SK-N-SH treated with all-trans-retinoic acid at 6 μM for 48 hours (cell line): Measurements from ENCODE around the gene COA5.

Experiments
- ATAC-seq: fragments of 200-7000 bp; cut with Tn5 transposase; 3 replicates; pipeline ENCODE4 v1.9.1; 2020; ENCODE audit warnings: mild to moderate bottlenecking, moderate library complexity
- CSDC2 ChIP-seq: fragments of 250-450 bp; sonication (Bioruptor Pico); IDR thresholded peaks from 2 replicates; pipeline ENCODE4 v1.5.0; 2020; ENCODE audit warnings: mild to moderate bottlenecking, moderate library complexity
- ESRRG ChIP-seq: fragments of 250-450 bp; sonication (Bioruptor Pico); IDR thresholded peaks from 2 replicates; pipeline ENCODE4 v1.6.1; 2021; ENCODE audit warnings: mild to moderate bottlenecking
- GLIS3 ChIP-seq: fragments of 250-450 bp; sonication (Bioruptor Pico); IDR thresholded peaks from 2 replicates; pipeline ENCODE4 v1.5.0; 2020; ENCODE audit warnings: mild to moderate bottlenecking, moderate library complexity
- ISL1 ChIP-seq: fragments of 250-450 bp; sonication (Bioruptor Pico); IDR thresholded peaks from 2 replicates; pipeline ENCODE4 v2.1.2; 2022; ENCODE audit warnings: mild to moderate bottlenecking, moderate library complexity
- OSR1 ChIP-seq: fragments of 250-450 bp; sonication (Bioruptor Pico); IDR thresholded peaks from 2 replicates; pipeline ENCODE4 v1.8.0; 2022; ENCODE audit warnings: moderate library complexity, mild to moderate bottlenecking, inconsistent platforms
- PATZ1 ChIP-seq: fragments of 250-450 bp; sonication (Bioruptor Pico); IDR thresholded peaks from 2 replicates; pipeline ENCODE4 v1.8.0; 2020; ENCODE audit warnings: mild to moderate bottlenecking, moderate library complexity, borderline replicate concordance
- POU6F1 ChIP-seq: fragments of 250-450 bp; sonication (Bioruptor Pico); IDR thresholded peaks from 2 replicates; pipeline ENCODE4 v1.8.0; 2021; ENCODE audit warnings: low read depth, mild to moderate bottlenecking, moderate library complexity, borderline replicate concordance
- PPARA ChIP-seq: fragments of 250-450 bp; sonication (Bioruptor Pico); IDR thresholded peaks from 2 replicates; pipeline ENCODE4 v1.5.0; 2020; ENCODE audit warnings: mild to moderate bottlenecking, borderline replicate concordance
- RARB ChIP-seq: fragments of 250-450 bp; sonication (Bioruptor Pico); IDR thresholded peaks from 2 replicates; pipeline ENCODE4 v1.8.0; 2021; ENCODE audit warnings: mild to moderate bottlenecking, moderate library complexity
- SNAI2 ChIP-seq: fragments of 250-450 bp; sonication (Bioruptor Pico); IDR thresholded peaks from 2 replicates; pipeline ENCODE4 v1.5.0; 2020; ENCODE audit warnings: mild to moderate bottlenecking, moderate library complexity
- TCF4 ChIP-seq: fragments of 250-450 bp; sonication (Bioruptor Pico); IDR thresholded peaks from 2 replicates; pipeline ENCODE4 v1.8.0; 2021; ENCODE audit warnings: mild to moderate bottlenecking, moderate library complexity, borderline replicate concordance
- TOX ChIP-seq: fragments of 250-450 bp; sonication (Bioruptor Pico); IDR thresholded peaks from 2 replicates; pipeline ENCODE4 v1.8.0; 2021; ENCODE audit warnings: mild to moderate bottlenecking, moderate library complexity, borderline replicate concordance
- TSHZ2 ChIP-seq: fragments of 250-450 bp; sonication (Bioruptor Pico); IDR thresholded peaks from 2 replicates; pipeline ENCODE4 v1.5.0; 2020; ENCODE audit warnings: mild to moderate bottlenecking, moderate library complexity
- ZFP3 ChIP-seq: fragments of 250-450 bp; sonication (Bioruptor Pico); IDR thresholded peaks from 2 replicates; pipeline ENCODE4 v1.5.0; 2020; ENCODE audit warnings: mild to moderate bottlenecking, moderate library complexity
- ZFP30 ChIP-seq: fragments of 450-650 bp; formaldehyde crosslinking; IDR thresholded peaks from 2 replicates; pipeline ENCODE4 v1.5.0; 2022; ENCODE audit warnings: mild to moderate bottlenecking, moderate library complexity
- ZNF565 ChIP-seq: fragments of 450-650 bp; formaldehyde crosslinking; conservative IDR thresholded peaks from 2 replicates; pipeline ENCODE4 v1.5.0; 2020; ENCODE audit warnings: low read depth, mild to moderate bottlenecking, moderate library complexity
- ZNF70 ChIP-seq: fragments of 450-650 bp; formaldehyde crosslinking; IDR thresholded peaks from 2 replicates; pipeline ENCODE4 v1.5.0; 2020; ENCODE audit warnings: mild to moderate bottlenecking, moderate library complexity
- ZNF8 ChIP-seq: fragments of 450-650 bp; formaldehyde crosslinking; IDR thresholded peaks from 2 replicates; pipeline ENCODE4 v1.5.0; 2020; ENCODE audit warnings: mild to moderate bottlenecking, moderate library complexity
- TF ChIP-seq, protein P1 (sequence below): fragments of 250-450 bp; sonication (Bioruptor Pico); IDR thresholded peaks from 2 replicates; pipeline ENCODE4 v1.5.1; 2021; ENCODE audit warnings: mild to moderate bottlenecking, moderate library complexity
- TF ChIP-seq, protein P2 (sequence below): fragments of 250-450 bp; sonication (Bioruptor Pico); IDR thresholded peaks from 2 replicates; pipeline ENCODE4 v1.5.1; 2020; ENCODE audit warnings: low read depth, mild to moderate bottlenecking, moderate library complexity

The COA5 gene

DNA sequence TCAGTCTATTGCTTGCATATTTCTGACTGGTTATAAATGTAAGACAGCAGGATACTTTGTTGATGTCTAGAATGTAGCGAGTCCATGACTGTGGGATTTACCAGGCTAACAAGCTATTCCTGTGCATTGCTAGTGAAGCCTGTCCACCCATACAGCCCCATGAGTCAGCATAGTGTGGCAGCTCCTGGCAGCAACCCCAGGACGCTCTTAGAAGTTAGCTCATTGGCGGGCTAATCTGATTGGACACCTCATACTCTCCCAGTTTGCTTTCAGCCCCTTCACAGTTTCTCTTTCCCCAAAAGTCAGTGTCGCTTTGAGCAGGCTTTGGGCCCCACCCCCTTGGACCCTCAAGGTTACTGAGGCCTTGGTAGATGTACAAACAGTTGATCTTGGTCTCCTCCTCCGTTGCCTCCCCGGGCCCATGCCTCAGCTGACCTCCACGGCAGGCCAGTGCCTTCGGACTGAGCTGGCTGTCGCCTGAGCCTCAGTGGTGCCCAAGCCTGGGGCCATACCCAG is 48.0 kb downstream of the COA5 start:
- TF ChIP-seq PPARA (CRISPR knock-in tag), result no peak
- no peak for TF ChIP-seq TOX
- TF ChIP-seq POU6F1 (CRISPR knock-in tag), result no peak
- no peak for TF ChIP-seq GLIS3 (CRISPR knock-in tag)
- no peak for TF ChIP-seq ESRRG
- no peak for TF ChIP-seq OSR1 (CRISPR knock-in tag)
- ATAC-seq, result peak; percentile 97

GRCh38 chr2:98559581-98559980 is 48.7 kb downstream of the COA5 start:
- no peak for TF ChIP-seq ZNF70
- TF ChIP-seq TCF4 (CRISPR knock-in tag), result no peak
- no peak for TF ChIP-seq CSDC2 (CRISPR knock-in tag)
- TF ChIP-seq, all 23 proteins: peak for 0

DNA sequence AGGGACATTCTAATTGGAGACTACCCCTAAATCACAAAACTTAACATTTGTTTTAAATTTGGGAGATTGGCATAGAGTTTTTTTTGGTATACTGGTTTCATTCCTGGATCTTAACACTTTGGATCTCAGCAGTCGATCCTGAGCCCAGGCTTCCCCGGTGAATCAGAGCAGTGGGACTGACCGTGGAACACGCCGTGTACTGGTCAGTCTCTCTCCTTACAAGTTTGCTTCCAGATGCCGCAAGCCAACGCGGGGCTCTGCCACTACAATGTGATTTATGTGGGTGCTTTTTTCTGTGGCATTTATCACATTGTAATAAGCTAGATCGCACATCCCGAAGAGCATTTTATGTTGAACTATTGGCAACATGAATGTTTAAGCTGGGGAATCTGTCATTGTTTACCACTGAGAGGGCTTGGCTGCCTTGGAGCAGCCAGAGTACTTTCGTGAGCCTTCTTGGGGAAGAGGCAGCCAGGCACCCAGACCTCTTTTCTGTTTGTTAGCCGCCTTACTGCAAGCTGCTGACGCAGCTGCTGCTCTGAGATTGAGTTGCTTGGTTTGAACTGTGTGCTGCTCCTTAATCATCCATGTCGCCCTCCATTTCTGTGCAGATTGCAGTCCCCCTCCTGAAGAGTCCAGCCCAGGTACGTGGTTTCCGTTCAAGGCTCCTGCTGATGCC is 49.3 kb downstream of the COA5 start:
- TF ChIP-seq OSR1 (CRISPR knock-in tag) (no peak), TCF4 (CRISPR knock-in tag) (no peak), TOX (no peak), PATZ1 (CRISPR knock-in tag) (no peak), ESRRG (no peak), ISL1 (no peak), ZNF8 (no peak), SNAI2 (CRISPR knock-in tag) (no peak), ZFP30 (CRISPR knock-in tag) (no peak)
- TF ChIP-seq, protein P1, sequence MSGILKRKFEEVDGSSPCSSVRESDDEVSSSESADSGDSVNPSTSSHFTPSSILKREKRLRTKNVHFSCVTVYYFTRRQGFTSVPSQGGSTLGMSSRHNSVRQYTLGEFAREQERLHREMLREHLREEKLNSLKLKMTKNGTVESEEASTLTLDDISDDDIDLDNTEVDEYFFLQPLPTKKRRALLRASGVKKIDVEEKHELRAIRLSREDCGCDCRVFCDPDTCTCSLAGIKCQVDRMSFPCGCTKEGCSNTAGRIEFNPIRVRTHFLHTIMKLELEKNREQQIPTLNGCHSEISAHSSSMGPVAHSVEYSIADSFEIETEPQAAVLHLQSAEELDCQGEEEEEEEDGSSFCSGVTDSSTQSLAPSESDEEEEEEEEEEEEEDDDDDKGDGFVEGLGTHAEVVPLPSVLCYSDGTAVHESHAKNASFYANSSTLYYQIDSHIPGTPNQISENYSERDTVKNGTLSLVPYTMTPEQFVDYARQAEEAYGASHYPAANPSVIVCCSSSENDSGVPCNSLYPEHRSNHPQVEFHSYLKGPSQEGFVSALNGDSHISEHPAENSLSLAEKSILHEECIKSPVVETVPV, result no peak
- no peak for ATAC-seq

More at GRCh38 chr2:98559581-98559980, 48.7 kb downstream of the COA5 start:
- no peak for ATAC-seq

- ATAC-seq, result no peak
Observed at GRCh38 chr2:98556344-98557033, 51.8 kb downstream of the COA5 start.

More at GRCh38 chr2:98556344-98557033, 51.8 kb downstream of the COA5 start:
- TF ChIP-seq, protein P2, sequence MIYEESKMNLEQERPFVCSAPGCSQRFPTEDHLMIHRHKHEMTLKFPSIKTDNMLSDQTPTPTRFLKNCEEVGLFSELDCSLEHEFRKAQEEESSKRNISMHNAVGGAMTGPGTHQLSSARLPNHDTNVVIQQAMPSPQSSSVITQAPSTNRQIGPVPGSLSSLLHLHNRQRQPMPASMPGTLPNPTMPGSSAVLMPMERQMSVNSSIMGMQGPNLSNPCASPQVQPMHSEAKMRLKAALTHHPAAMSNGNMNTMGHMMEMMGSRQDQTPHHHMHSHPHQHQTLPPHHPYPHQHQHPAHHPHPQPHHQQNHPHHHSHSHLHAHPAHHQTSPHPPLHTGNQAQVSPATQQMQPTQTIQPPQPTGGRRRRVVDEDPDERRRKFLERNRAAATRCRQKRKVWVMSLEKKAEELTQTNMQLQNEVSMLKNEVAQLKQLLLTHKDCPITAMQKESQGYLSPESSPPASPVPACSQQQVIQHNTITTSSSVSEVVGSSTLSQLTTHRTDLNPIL (CRISPR knock-in tag), result no peak
- TF ChIP-seq TCF4 (CRISPR knock-in tag) (no peak), CSDC2 (CRISPR knock-in tag) (no peak), ESRRG (no peak), TSHZ2 (CRISPR knock-in tag) (no peak), ZNF565 (no peak), ZFP3 (no peak), RARB (CRISPR knock-in tag) (no peak), ZFP30 (CRISPR knock-in tag) (no peak)
- TF ChIP-seq, all 23 proteins: peak for 0
